Lower leg skin (tissue), 4 donors: ENCODE measurements around the gene PSTK. TPM values are rescaled to one million over a fixed set of nuclear protein-coding genes. Genes with fewer than 3 reads are reported as not detected.

ENCODE experiments used
- DNase-seq, 2 donors: peaks; one replicate each; pipeline ENCODE4 v3.0.0-alpha.2; 2019; ENCODE audit warnings: low spot score in 2 of 2
- H3K4me3 ChIP-seq: fragments of 200-600 bp; sonication (generic); 2 replicates; pipeline ENCODE4 v1.5.1; 2017; ENCODE audit warnings: mild to moderate bottlenecking, low read depth; ENCODE audit not compliant: poor library complexity, severe bottlenecking
- POLR2A ChIP-seq, 2 donors: fragments of 450-650 bp; IDR thresholded peaks; one replicate each; pipeline ENCODE4 v1.6.1; 2016 to 2017; ENCODE audit warnings: antibody characterized with exemption in 2 of 2, mild to moderate bottlenecking in 1 of 2, moderate library complexity in 1 of 2
- WGBS, 2 donors: methylation state at CpG; one replicate each; pipeline ENCODE4 v1.1.5; 2018; 5-methylcytosine and 5-hydroxymethylcytosine counted together
- intact Hi-C: fragments of 100-400 bp; cut with DNase I; formaldehyde crosslinking; loops from one replicate; pipeline ENCODE4 v1.15.0; 2023; ENCODE audit warnings: low total_unique reads
- total RNA-seq, 4 donors: library from RNA; depleted of rRNA; stranded (reverse); fragments of >200 nt; gene quantifications; one replicate each; pipeline ENCODE4 v1.1.0, GENCODE V29; 2016
- TF ChIP-seq, protein P1 (sequence below), 3 donors: fragments of 450-650 bp; IDR thresholded peaks; one replicate each; pipeline ENCODE4 v1.5.1; 2016; ENCODE audit warnings: antibody characterized with exemption in 3 of 3, mild to moderate bottlenecking in 3 of 3, moderate library complexity in 2 of 3

Gene PSTK
- total RNA-seq, 4 donors from 2014 or later: 0.84 to 5.7 (median 2.2) TPM

DNA sequence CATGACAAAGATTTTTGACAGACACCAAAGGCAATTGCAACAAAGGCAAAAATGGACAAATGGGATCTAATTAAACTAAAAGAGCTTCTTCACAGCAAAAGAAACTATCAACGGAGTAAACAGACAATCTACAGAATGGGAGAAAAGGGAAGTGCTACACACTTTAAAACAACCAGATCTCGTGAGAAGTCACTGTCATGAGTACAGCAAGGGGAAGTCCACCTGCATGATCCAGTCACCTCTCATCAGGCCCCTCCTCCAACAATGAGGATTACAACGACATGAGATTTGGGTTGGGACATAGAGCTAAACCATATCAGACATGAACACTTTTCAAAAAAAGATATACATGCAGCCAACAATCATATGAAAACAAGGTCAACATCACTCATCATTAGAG lies 11.5 kb upstream of the PSTK start:
- DNase-seq: no peak
- no peak overlapping the region for H3K4me3 ChIP-seq
- 70 to 85% methylated on average over 3 of the region's 3 CpGs for WGBS, 2 donors
- intact Hi-C loops: no loop called here
- no peak for TF ChIP-seq POLR2A (IDR thresholded peaks at IDR 0.05)
- TF ChIP-seq, protein P1, sequence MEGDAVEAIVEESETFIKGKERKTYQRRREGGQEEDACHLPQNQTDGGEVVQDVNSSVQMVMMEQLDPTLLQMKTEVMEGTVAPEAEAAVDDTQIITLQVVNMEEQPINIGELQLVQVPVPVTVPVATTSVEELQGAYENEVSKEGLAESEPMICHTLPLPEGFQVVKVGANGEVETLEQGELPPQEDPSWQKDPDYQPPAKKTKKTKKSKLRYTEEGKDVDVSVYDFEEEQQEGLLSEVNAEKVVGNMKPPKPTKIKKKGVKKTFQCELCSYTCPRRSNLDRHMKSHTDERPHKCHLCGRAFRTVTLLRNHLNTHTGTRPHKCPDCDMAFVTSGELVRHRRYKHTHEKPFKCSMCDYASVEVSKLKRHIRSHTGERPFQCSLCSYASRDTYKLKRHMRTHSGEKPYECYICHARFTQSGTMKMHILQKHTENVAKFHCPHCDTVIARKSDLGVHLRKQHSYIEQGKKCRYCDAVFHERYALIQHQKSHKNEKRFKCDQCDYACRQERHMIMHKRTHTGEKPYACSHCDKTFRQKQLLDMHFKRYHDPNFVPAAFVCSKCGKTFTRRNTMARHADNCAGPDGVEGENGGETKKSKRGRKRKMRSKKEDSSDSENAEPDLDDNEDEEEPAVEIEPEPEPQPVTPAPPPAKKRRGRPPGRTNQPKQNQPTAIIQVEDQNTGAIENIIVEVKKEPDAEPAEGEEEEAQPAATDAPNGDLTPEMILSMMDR (IDR thresholded peaks at IDR 0.05): no peak

DNA sequence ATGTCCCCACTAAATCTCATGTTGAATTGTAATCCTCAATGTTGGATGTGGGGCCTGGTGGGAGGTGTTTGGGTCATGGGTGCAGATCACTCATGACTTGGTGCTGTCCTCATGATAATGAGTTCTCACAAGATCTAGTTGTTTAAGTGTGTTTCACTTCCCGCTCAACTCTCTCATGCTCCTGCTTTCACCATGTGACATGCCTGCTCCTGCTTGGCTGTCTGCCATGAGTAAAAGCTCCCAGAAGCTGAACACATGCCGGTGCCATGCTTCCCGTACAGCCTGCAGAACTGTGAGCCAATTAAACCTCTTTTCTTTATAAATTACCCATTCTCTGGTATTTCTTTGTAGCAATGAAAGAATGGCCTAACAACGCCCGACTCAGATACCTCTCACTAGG lies 6.2 kb upstream of the PSTK start:
- no peak overlapping the region for H3K4me3 ChIP-seq
- intact Hi-C loops: no loop called here
- no peak for TF ChIP-seq POLR2A (IDR thresholded peaks at IDR 0.05)
- TF ChIP-seq, protein P1 (IDR thresholded peaks at IDR 0.05): no peak
- WGBS, 2 donors: 48 to 50% methylated on average over 5 of the region's 5 CpGs
- DNase-seq: no peak

DNA sequence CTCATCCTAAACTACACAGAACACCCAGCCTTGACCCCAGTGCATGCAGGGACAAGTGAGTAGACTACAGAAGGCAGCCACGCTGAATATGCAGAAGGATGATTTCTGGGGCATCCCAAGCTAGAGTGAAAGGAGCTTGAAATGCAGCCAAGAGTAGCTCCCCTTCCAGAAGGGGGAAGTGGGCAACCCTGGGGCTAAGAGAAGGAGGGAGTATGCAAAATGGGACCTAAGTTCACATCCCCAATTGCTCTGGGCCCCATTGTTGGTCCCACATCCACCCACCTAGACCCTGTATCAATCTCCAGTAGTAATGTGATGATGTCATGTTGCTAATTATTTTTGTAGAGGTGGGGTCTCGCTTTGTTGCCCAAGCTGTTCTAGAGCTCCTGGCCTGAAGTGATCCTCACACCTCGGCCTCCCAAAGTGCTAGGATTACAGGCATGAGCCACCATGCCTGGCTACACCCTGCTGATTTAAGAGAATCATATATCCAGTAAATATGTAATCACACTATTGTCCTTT lies 5.6 kb upstream of the PSTK start:
- no peak for DNase-seq
- TF ChIP-seq POLR2A (IDR thresholded peaks at IDR 0.05): no peak
- TF ChIP-seq, protein P1 (IDR thresholded peaks at IDR 0.05): no peak
- intact Hi-C loops: no loop called here
- H3K4me3 ChIP-seq: no peak overlapping the region
- 51 to 72% methylated on average over 3 of the region's 3 CpGs for WGBS, 2 donors

DNA sequence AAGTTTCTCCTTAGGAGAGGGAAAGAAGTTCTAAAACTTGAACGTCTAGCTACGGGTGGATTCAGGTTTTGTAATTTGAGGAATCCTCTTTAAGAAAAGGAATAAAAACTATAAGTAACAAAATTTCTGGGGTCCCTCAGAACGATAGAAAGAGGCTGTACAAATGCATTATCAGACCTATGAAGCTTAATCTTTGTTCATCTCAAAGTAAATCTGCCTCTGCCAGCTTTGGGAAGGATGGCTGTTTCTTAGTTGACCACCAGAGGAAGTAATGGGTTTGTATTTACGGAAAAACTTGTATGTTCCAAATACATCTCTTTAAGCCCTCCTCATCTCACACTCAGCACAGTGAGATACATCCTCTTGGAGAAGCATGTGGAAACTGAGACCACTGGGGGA lies 864 bp downstream of the PSTK start:
- WGBS, 2 donors: 17 to 26% methylated on average over 4 of the region's 4 CpGs
- DNase-seq: no peak
- no peak for TF ChIP-seq POLR2A (IDR thresholded peaks at IDR 0.05)
- TF ChIP-seq, protein P1 (IDR thresholded peaks at IDR 0.05): no peak
- H3K4me3 ChIP-seq: no peak overlapping the region
- intact Hi-C loops: no loop called here

DNA sequence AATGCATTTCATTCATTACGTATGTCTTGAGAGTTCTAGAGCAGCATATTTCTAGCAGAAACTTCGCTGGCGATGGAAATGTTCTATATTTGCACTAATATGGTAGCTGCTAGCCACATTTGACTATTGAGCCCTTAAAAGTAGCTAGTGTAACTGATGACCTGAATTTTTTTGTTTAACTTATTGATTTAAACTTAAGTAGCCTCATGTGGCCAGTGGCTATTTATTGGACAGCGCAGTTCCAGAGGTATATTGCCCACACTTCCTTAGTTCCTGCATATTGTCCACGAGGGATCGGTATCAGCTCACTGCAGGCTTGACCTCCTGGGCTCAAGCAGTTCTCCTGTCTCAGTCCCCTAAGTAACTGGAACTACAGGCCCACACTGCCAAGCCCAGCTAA lies 3.7 kb downstream of the PSTK start:
- intact Hi-C loops: no loop called here
- TF ChIP-seq, protein P1 (IDR thresholded peaks at IDR 0.05): no peak
- no peak for TF ChIP-seq POLR2A (IDR thresholded peaks at IDR 0.05)
- 97% methylated on average over 6 of the region's 6 CpGs for WGBS, 2 donors
- H3K4me3 ChIP-seq: no peak overlapping the region
- DNase-seq: no peak

DNA sequence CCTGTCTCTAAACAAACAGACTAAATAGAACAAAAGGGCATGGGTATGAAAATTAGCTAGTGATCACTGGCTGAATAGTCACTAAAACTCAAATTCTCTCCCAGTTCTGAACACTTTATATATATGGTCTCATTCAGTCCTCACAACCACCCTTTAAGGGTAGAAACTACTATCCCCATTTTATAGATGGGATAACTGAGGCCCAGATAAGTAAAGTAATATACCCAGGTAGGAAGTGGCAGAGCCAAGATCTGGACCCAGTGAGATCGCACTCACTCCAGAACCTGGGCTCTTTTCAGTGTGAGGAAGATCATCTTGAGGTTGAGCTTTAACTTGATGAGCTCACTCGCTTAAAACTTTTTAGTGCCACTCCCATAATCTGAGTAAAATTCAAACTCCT lies 4.5 kb downstream of the PSTK start:
- 94 to 100% methylated on average over 2 of the region's 2 CpGs for WGBS, 2 donors
- TF ChIP-seq POLR2A (IDR thresholded peaks at IDR 0.05): no peak
- TF ChIP-seq, protein P1 (IDR thresholded peaks at IDR 0.05): no peak
- intact Hi-C loops: no loop called here
- no peak overlapping the region for H3K4me3 ChIP-seq
- no peak for DNase-seq
